DND-41 (cell line): Measurements from ENCODE around the gene PGAM1.

Experiments
- EZH2 ChIP-seq: IDR thresholded peaks from 3 replicates; pipeline ENCODE4 v1.6.1; 2012; ENCODE audit warnings: borderline replicate concordance, low read depth, mild to moderate bottlenecking, moderate library complexity, low read length, inconsistent platforms; ENCODE audit not compliant: severe bottlenecking
- TF ChIP-seq, protein P1 (sequence below): IDR thresholded peaks from 2 replicates; pipeline ENCODE4 v1.5.1; 2012; ENCODE audit warnings: borderline replicate concordance, low read length, moderate library complexity, mild to moderate bottlenecking; ENCODE audit not compliant: poor library complexity, severe bottlenecking; ENCODE audit errors: extremely low read depth

DNA sequence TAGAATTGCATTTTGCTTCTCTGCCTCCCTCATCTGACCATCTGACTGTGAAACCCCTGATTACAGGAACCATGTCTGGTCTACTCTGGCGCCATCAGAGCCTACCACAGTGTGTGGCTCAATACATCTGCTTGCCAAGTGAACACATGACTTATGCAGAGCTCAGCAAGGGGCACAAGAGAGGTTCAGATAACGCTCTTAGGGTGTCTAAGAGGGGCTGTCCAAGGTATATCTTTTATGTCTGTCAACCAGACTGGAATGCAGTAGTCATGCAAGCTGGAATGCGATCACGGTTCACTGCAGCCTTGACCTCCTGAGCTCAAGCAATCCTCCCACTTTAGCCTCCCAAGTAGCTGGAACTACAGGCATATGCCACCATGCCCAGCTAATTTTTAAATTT is 14.6 kb upstream of the PGAM1 start:
- TF ChIP-seq EZH2, result no peak
- TF ChIP-seq, protein P1, sequence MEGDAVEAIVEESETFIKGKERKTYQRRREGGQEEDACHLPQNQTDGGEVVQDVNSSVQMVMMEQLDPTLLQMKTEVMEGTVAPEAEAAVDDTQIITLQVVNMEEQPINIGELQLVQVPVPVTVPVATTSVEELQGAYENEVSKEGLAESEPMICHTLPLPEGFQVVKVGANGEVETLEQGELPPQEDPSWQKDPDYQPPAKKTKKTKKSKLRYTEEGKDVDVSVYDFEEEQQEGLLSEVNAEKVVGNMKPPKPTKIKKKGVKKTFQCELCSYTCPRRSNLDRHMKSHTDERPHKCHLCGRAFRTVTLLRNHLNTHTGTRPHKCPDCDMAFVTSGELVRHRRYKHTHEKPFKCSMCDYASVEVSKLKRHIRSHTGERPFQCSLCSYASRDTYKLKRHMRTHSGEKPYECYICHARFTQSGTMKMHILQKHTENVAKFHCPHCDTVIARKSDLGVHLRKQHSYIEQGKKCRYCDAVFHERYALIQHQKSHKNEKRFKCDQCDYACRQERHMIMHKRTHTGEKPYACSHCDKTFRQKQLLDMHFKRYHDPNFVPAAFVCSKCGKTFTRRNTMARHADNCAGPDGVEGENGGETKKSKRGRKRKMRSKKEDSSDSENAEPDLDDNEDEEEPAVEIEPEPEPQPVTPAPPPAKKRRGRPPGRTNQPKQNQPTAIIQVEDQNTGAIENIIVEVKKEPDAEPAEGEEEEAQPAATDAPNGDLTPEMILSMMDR, result no peak
